GM12878 (cell line): ENCODE measurements around the gene SAMSN1. TPM values are rescaled to one million over a fixed set of nuclear protein-coding genes. Genes with fewer than 3 reads are reported as not detected.

Source experiments
- BCLAF1 ChIP-seq: fragments of 450-650 bp; IDR thresholded peaks from 2 replicates; pipeline ENCODE4 v1.6.1; 2017; ENCODE audit warnings: antibody characterized with exemption, mild to moderate bottlenecking, moderate library complexity
- CBX3 ChIP-seq: fragments of 200-600 bp; sonication (generic); IDR thresholded peaks from 2 replicates; pipeline ENCODE4 v1.6.1; 2016; ENCODE audit warnings: low read depth, borderline replicate concordance
- CBX5 ChIP-seq: sonication (generic); IDR thresholded peaks from 2 replicates; pipeline ENCODE4 v1.6.1; 2016; ENCODE audit warnings: low read depth, moderate library complexity, mild to moderate bottlenecking, inconsistent platforms
- CEBPB ChIP-seq, 2 experiments: fragments of 150-350 bp in 1 of 2; IDR thresholded peaks; 2 replicates each; pipeline ENCODE4 v1.6.1; 2012 to 2014; ENCODE audit warnings: low read depth in 2 of 2, low read length in 2 of 2, borderline replicate concordance in 1 of 2, inconsistent platforms in 1 of 2
- CHD2 ChIP-seq: IDR thresholded peaks from 2 replicates; pipeline ENCODE4 v1.6.1; 2011; ENCODE audit warnings: low read depth, low read length, improper control_type of control experiment, borderline replicate concordance
- CREM ChIP-seq: IDR thresholded peaks from 2 replicates; pipeline ENCODE4 v1.6.1; 2014; ENCODE audit warnings: antibody characterized with exemption, low read depth
- ETV6 ChIP-seq, 2 experiments: fragments of 450-650 bp in 1 of 2; IDR thresholded peaks in 1 of 2; conservative IDR thresholded peaks in 1 of 2; 2 replicates each; pipeline ENCODE4 v1.6.1; 2014; ENCODE audit warnings: antibody characterized with exemption in 1 of 2, borderline replicate concordance in 1 of 2, low read depth in 1 of 2, mild to moderate bottlenecking in 1 of 2, moderate library complexity in 1 of 2
- HDAC2 ChIP-seq: fragments of 200-600 bp; sonication (generic); IDR thresholded peaks from 2 replicates; pipeline ENCODE4 v1.6.1; 2017
- MYB ChIP-seq: fragments of 150-350 bp; IDR thresholded peaks from 2 replicates; pipeline ENCODE4 v1.6.1; 2014; ENCODE audit warnings: mild to moderate bottlenecking, low read depth, low read length, borderline replicate concordance
- NFIC ChIP-seq: IDR thresholded peaks from 2 replicates; pipeline ENCODE4 v1.6.1; 2012; ENCODE audit warnings: low read depth, mild to moderate bottlenecking, inconsistent platforms, low read length, moderate library complexity
- NFYB ChIP-seq: IDR thresholded peaks from 2 replicates; pipeline ENCODE4 v1.6.1; 2011; ENCODE audit warnings: low read depth, mild to moderate bottlenecking, low read length, improper control_type of control experiment, moderate library complexity; ENCODE audit not compliant: insufficient read depth
- PML ChIP-seq: IDR thresholded peaks from 2 replicates; pipeline ENCODE4 v1.6.1; 2012; ENCODE audit warnings: low read length, inconsistent platforms
- RB1 ChIP-seq: fragments of 450-650 bp; formaldehyde crosslinking; IDR thresholded peaks from 2 replicates; pipeline ENCODE4 v1.6.1; 2017; ENCODE audit warnings: mild to moderate bottlenecking, borderline replicate concordance
- ZBTB40 ChIP-seq: fragments of 450-650 bp; IDR thresholded peaks from 2 replicates; pipeline ENCODE4 v1.6.1; 2016; ENCODE audit warnings: mild to moderate bottlenecking, moderate library complexity, borderline replicate concordance
- ZNF622 ChIP-seq: fragments of 450-650 bp; IDR thresholded peaks from 2 replicates; pipeline ENCODE4 v1.6.1; 2017; ENCODE audit warnings: mild to moderate bottlenecking, inconsistent platforms
- ZNF687 ChIP-seq: fragments of 450-650 bp; IDR thresholded peaks from 2 replicates; pipeline ENCODE4 v1.6.1; 2017; ENCODE audit warnings: mild to moderate bottlenecking, moderate library complexity
- polyA plus RNA-seq, 11 experiments: library from polyadenylated mRNA; depleted of rRNA in 4 of 11; unstranded in 6 of 11; stranded (reverse) in 5 of 11; fragments of >200 nt; fragmentation: Nextera tagmentation in 4 of 11; fragmentation: Illumina TruSeq in 1 of 11; extraction: Ambion mirVana in 4 of 11; extraction: Trizol in 1 of 11; gene quantifications; 1 replicate in 1 of 11; 2 replicates in 10 of 11; pipeline versions ENCODE4 v1.2.1 to v1.2.3, GENCODE V29; 2011 to 2016; ENCODE audit warnings: inconsistent platforms in 2 of 11, missing spikeins in 2 of 11, low read depth in 1 of 11
- total RNA-seq, 4 experiments: library from RNA; depleted of rRNA in 3 of 4; stranded (reverse); fragments of >200 nt in 3 of 4; fragmentation: Illumina TruSeq in 1 of 4; extraction: Trizol in 1 of 4; gene quantifications; 2 replicates each; pipeline versions ENCODE4 v1.2.1 to v1.2.3, GENCODE V29; 2013 to 2021

SAMSN1 gene
- total and polyA plus RNA-seq, 10 of the 15 experiments (the other 5 are each of a cell fraction or from before 2014, with no cell fraction given): 23.2 to 102 (median 44.9) TPM

DNA sequence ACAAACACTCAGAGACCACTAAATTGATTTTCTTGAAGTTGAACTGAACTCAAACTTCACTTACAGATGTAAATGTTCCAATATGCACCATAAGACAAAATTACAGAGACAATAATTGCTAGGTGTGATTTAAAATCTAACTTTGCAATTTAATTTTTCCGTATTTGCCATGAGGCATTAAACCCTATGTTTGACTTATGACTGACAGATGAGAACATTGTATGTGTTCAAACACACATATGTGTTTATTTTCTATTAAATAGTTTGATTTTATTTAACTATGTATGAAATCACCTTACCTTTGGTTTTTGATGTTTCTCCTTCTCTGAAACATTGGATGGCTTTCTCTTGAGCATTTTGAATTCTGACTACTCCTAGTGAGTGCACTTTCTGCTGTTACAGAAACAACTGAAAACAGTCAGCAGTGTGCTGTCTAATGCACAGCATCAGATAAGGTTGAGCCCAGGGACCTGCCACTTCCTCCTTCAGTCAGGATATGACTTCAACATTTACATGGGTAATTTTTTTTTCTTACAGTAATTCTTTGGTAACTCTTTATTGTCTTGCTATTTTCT lies at the start of gene SAMSN1 (continued):
- TF ChIP-seq NFYB (no peak), ZNF687 (peak; percentile 51), RB1 (no peak), PML (peak; percentile 93), ZBTB40 (peak; percentile 64; the same call in 1 of the 2 replicates), ZNF622 (no peak), HDAC2 (no peak), CBX3 (no peak), CEBPB (IDR thresholded peaks at IDR 0.05; ENCODE audit: borderline replicate concordance in 1 of 2, low read depth in 2 of 2, low read length in 2 of 2) (no peak), BCLAF1 (no peak), CHD2 (0 out of 2 replicates have a peak, but pooled peaks have one; percentile 16), CREM (peak; percentile 58), NFIC (peak; percentile 31; the same call in 1 of the 2 replicates), CBX5 (no peak), ETV6 (conservative IDR thresholded peaks at IDR 0.05 in 1 of 2, IDR thresholded peaks at IDR 0.05 in 1 of 2; ENCODE audit: borderline replicate concordance in 1 of 2, low read depth in 1 of 2) (peak in 1 of 2 experiments; percentile 75; a peak in 2 of 4 replicates), MYB (no peak)
